ENCODE results near the gene ASS1. TPM values are rescaled to one million over a fixed set of nuclear protein-coding genes. Genes with fewer than 3 reads are reported as not detected.

The ASS1 gene
- total and polyA plus RNA-seq, 7 donors: 31.0 to 74.4 (median 67.0) TPM

- intact Hi-C loops (cut with DNase I): no loop called here
- 72 to 83% (median 77%) methylated on average over 6 of the region's 6 CpGs for WGBS, 3 donors
- H3K27me3 ChIP-seq (ENCODE audit: insufficient read depth in 3 of 3, low read length in 2 of 3): no peaks in the 10 kb centered on the region
- H3K36me3 ChIP-seq (ENCODE audit: insufficient read depth in 1 of 2, low read depth in 1 of 2): peaks cover 0 to 16% of the 10 kb centered on the region in 2 donors
- TF ChIP-seq, protein P1, sequence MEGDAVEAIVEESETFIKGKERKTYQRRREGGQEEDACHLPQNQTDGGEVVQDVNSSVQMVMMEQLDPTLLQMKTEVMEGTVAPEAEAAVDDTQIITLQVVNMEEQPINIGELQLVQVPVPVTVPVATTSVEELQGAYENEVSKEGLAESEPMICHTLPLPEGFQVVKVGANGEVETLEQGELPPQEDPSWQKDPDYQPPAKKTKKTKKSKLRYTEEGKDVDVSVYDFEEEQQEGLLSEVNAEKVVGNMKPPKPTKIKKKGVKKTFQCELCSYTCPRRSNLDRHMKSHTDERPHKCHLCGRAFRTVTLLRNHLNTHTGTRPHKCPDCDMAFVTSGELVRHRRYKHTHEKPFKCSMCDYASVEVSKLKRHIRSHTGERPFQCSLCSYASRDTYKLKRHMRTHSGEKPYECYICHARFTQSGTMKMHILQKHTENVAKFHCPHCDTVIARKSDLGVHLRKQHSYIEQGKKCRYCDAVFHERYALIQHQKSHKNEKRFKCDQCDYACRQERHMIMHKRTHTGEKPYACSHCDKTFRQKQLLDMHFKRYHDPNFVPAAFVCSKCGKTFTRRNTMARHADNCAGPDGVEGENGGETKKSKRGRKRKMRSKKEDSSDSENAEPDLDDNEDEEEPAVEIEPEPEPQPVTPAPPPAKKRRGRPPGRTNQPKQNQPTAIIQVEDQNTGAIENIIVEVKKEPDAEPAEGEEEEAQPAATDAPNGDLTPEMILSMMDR (IDR thresholded peaks at IDR 0.05): no peak
- no peak overlapping the region for H3K4me3 ChIP-seq
- no peak for DNase-seq
- no peaks in the 10 kb centered on the region for H3K4me1 ChIP-seq
- no peak overlapping the region for H3K27ac ChIP-seq
- no peak for ATAC-seq
- no peaks in the 10 kb centered on the region for H3K9me3 ChIP-seq
These were observed 42.7 kb downstream of the ASS1 start for GRCh38 chr9:130487500-130487899.

- H3K27ac ChIP-seq: no peak overlapping the region
- H3K4me1 ChIP-seq: no peaks in the 10 kb centered on the region
- ATAC-seq (no peak), DNase-seq (no peak)
- intact Hi-C loops (cut with DNase I): no loop called here
- no peaks in the 10 kb centered on the region for H3K27me3 ChIP-seq (ENCODE audit: insufficient read depth in 3 of 3, low read length in 2 of 3)
- TF ChIP-seq, protein P1 (IDR thresholded peaks at IDR 0.05): no peak
- no peaks in the 10 kb centered on the region for H3K9me3 ChIP-seq
- H3K36me3 ChIP-seq (ENCODE audit: insufficient read depth in 1 of 2, low read depth in 1 of 2): peaks cover 0 to 16% of the 10 kb centered on the region in 2 donors
- 83 to 90% (median 89%) methylated on average over 18 of the region's 18 CpGs for WGBS, 3 donors
- H3K4me3 ChIP-seq: no peak overlapping the region
These were observed 44.0 kb downstream of the ASS1 start for GRCh38 chr9:130488621-130489330.

DNA sequence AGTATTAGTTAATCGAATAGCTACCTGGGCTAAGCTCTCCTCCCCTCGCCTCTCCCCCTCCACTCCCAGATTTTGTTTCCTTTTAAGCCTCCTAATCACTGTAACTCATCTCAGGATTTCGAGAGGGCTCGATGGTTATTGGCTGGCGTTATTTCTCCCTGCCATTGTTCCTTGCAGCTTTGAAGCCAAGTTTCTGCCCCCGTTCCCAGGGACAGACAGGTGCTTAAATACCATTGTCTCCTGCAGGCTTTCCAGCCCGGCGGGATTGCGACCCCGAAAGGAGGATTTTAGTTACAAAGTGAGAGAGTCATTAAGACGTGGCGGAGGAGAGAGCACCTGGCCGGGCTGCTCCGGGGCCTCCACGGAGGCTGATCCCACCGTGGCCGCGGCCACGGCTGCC lies 46.2 kb downstream of the ASS1 start:
- 70 to 73% (median 72%) methylated on average over 19 of the region's 19 CpGs for WGBS, 3 donors
- H3K27ac ChIP-seq: no peak overlapping the region
- no peaks in the 10 kb centered on the region for H3K9me3 ChIP-seq
- DNase-seq: no peak
- peaks cover 2 to 16% of the 10 kb centered on the region in 2 donors for H3K36me3 ChIP-seq (ENCODE audit: insufficient read depth in 1 of 2, low read depth in 1 of 2)
- ATAC-seq: no peak
- no peak overlapping the region for H3K4me3 ChIP-seq
- TF ChIP-seq, protein P1 (IDR thresholded peaks at IDR 0.05): no peak
- peaks cover 0 to 1% (median 0%) of the 10 kb centered on the region in 3 donors for H3K27me3 ChIP-seq (ENCODE audit: insufficient read depth in 3 of 3, low read length in 2 of 3)
- intact Hi-C loops (cut with DNase I): loop anchor here in 1 of 2 donors (2.0 kb wide), 1 partner anchor 56 kb away; no protein-coding TSS in a partner anchor
- no peaks in the 10 kb centered on the region for H3K4me1 ChIP-seq

GRCh38 chr9:130491830-130492482 lies 47.2 kb downstream of the ASS1 start:
- Histone ChIP-seq H3K27ac (no peak overlapping the region), H3K27me3 (ENCODE audit: insufficient read depth in 3 of 3, low read length in 2 of 3) (peaks cover 0 to 1% (median 0%) of the 10 kb centered on the region in 3 donors), H3K36me3 (ENCODE audit: insufficient read depth in 1 of 2, low read depth in 1 of 2) (peaks cover 2 to 16% of the 10 kb centered on the region in 2 donors), H3K4me3 (no peak overlapping the region), H3K4me1 (no peaks in the 10 kb centered on the region), H3K9me3 (no peaks in the 10 kb centered on the region)
- ATAC-seq (no peak), DNase-seq (no peak)
- intact Hi-C loops (cut with DNase I): loop anchor here in 1 of 2 donors (2.0 kb wide), 1 partner anchor 55 kb away; no protein-coding TSS in a partner anchor
- TF ChIP-seq, protein P1 (IDR thresholded peaks at IDR 0.05): no peak
- WGBS, 3 donors: 94 to 95% (median 95%) methylated on average over 15 of the region's 15 CpGs
